H1 (cell line): ENCODE results near the gene GNAT2. TPM values are rescaled to one million over a fixed set of nuclear protein-coding genes. Genes with fewer than 3 reads are reported as not detected.

Experiments
- CTCF ChIA-PET: fragments of 300-600 bp; sonication (Branson Sonifier 250); formaldehyde crosslinking; loops from one replicate; lab custom pipeline; 2021; ENCODE audit not compliant: partially characterized antibody; lab: Charles Lee
- POLR2A ChIA-PET: fragments of 300-600 bp; sonication (Branson Sonifier 250); formaldehyde crosslinking; loops from one replicate; lab custom pipeline; 2021; ENCODE audit warnings: inconsistent platforms; ENCODE audit not compliant: partially characterized antibody; lab: Charles Lee
- DNase-seq, 2 experiments: peaks; one replicate each; pipeline versions ENCODE4 v3.0.0 to v3.0.0-alpha.2; 2010 to 2022; ENCODE audit warnings: low spot score in 2 of 2, low read depth in 1 of 2, mixed read lengths in 1 of 2
- FAIRE-seq: peaks from 2 replicates; lab custom pipeline; 2011; peaks lifted over from hg19 to GRCh38; lab: Jason Lieb, UNC
- H2AFZ ChIP-seq: 2 replicates; pipeline ENCODE4 v1.8.1; 2012; ENCODE audit warnings: low read length, inconsistent platforms
- H2AK5ac ChIP-seq: 2 replicates; pipeline ENCODE4 v1.6.1; 2013; ENCODE audit warnings: low read depth, low read length
- H2BK120ac ChIP-seq: replicated peaks from 2 replicates; pipeline ENCODE3; 2013; ENCODE audit warnings: low read depth, low read length, inconsistent platforms
- H2BK12ac ChIP-seq: 2 replicates; pipeline ENCODE4 v1.6.1; 2013; ENCODE audit warnings: low read depth, low read length
- H2BK15ac ChIP-seq: 2 replicates; pipeline ENCODE4 v1.6.1; 2013; ENCODE audit warnings: low read length
- H2BK20ac ChIP-seq: 2 replicates; pipeline ENCODE4 v1.6.1; 2013; ENCODE audit warnings: low read length
- H2BK5ac ChIP-seq: 2 replicates; pipeline ENCODE4 v1.6.1; 2013; ENCODE audit warnings: low read depth, low read length
- H3K14ac ChIP-seq: 2 replicates; pipeline ENCODE4 v1.6.1; 2013; ENCODE audit warnings: inconsistent platforms; ENCODE audit not compliant: insufficient read length
- H3K18ac ChIP-seq: 2 replicates; pipeline ENCODE4 v1.6.1; 2013; ENCODE audit warnings: low read length; ENCODE audit errors: extremely low read depth
- H3K23ac ChIP-seq: 2 replicates; pipeline ENCODE4 v1.6.1; 2013; ENCODE audit warnings: inconsistent platforms; ENCODE audit not compliant: insufficient read length
- H3K23me2 ChIP-seq: 2 replicates; pipeline ENCODE4 v1.6.1; 2013; ENCODE audit warnings: low read depth, low read length
- H3K27ac ChIP-seq: 2 replicates; pipeline ENCODE4 v1.6.1; 2011; ENCODE audit warnings: low read depth, low read length, inconsistent platforms
- H3K27me3 ChIP-seq, 4 experiments: replicated peaks in 1 of 4; 1 replicate in 1 of 4; 2 replicates in 3 of 4; pipeline versions ENCODE4 v1.6.1 to v1.8.1; 2011 to 2013; ENCODE audit warnings: low read length in 3 of 4, mild to moderate bottlenecking in 3 of 4, inconsistent platforms in 2 of 4, mixed read lengths in 2 of 4, moderate library complexity in 1 of 4; ENCODE audit not compliant: control insufficient read depth in 3 of 4, insufficient read depth in 3 of 4; ENCODE audit errors: extremely low read depth in 1 of 4
- H3K36me3 ChIP-seq, 4 experiments: 2 replicates each; pipeline versions ENCODE4 v1.6.1 to v1.8.1; 2011 to 2013; ENCODE audit warnings: mild to moderate bottlenecking in 4 of 4, low read length in 3 of 4, moderate library complexity in 2 of 4, control low read depth in 1 of 4, inconsistent platforms in 1 of 4; ENCODE audit not compliant: insufficient read depth in 4 of 4, control insufficient read depth in 2 of 4
- H3K4ac ChIP-seq: replicated peaks from 2 replicates; pipeline ENCODE3; 2013; ENCODE audit warnings: low read length, low read depth, mixed read lengths, inconsistent platforms; ENCODE audit not compliant: insufficient read length
- H3K4me1 ChIP-seq, 4 experiments: replicated peaks in 1 of 4; 1 replicate in 1 of 4; 2 replicates in 3 of 4; pipeline versions ENCODE4 v1.6.1 to v1.8.1; 2011 to 2013; ENCODE audit warnings: low read length in 3 of 4, inconsistent platforms in 2 of 4, mixed read lengths in 1 of 4; ENCODE audit not compliant: insufficient read depth in 4 of 4, control insufficient read depth in 3 of 4
- H3K4me2 ChIP-seq, 2 experiments: 2 replicates each; pipeline versions ENCODE4 v1.6.1 to v1.8.1; 2011 to 2013; ENCODE audit warnings: low read depth in 2 of 2, low read length in 2 of 2, control low read depth in 1 of 2, inconsistent platforms in 1 of 2, mild to moderate bottlenecking in 1 of 2; ENCODE audit not compliant: insufficient read depth in 1 of 2
- H3K4me3 ChIP-seq, 4 experiments: fragments of 200-600, 300-600 bp in 1 of 4; sonication (generic), shearing (Covaris generic), sonication (Bioruptor Twin) in 1 of 4; 2 replicates each; pipeline versions ENCODE4 v1.5.1 to v1.8.1; 2011 to 2016; ENCODE audit warnings: low read length in 4 of 4, low read depth in 3 of 4, control low read depth in 2 of 4, inconsistent platforms in 2 of 4, mild to moderate bottlenecking in 2 of 4, mixed read lengths in 1 of 4, moderate library complexity in 1 of 4; ENCODE audit not compliant: insufficient read depth in 2 of 4; ENCODE audit errors: extremely low read depth in 1 of 4
- H3K56ac ChIP-seq: replicated peaks from 2 replicates; pipeline ENCODE3; 2013; ENCODE audit warnings: low read depth, mild to moderate bottlenecking, mixed read lengths, low read length, inconsistent platforms; ENCODE audit not compliant: insufficient read length
- H3K79me1 ChIP-seq: 2 replicates; pipeline ENCODE4 v1.6.1; 2013; ENCODE audit warnings: low read depth, low read length, control low read depth
- H3K79me2 ChIP-seq, 2 experiments: 2 replicates each; pipeline versions ENCODE4 v1.6.1 to v1.8.1; 2012 to 2013; ENCODE audit warnings: low read length in 2 of 2, mild to moderate bottlenecking in 2 of 2, inconsistent platforms in 1 of 2; ENCODE audit not compliant: insufficient read depth in 2 of 2, control insufficient read depth in 1 of 2
- H3K9ac ChIP-seq, 4 experiments: replicated peaks in 1 of 4; 1 replicate in 1 of 4; 2 replicates in 3 of 4; pipeline versions ENCODE4 v1.6.1 to v1.8.1; 2011 to 2013; ENCODE audit warnings: low read depth in 3 of 4, low read length in 3 of 4, control low read depth in 2 of 4, mild to moderate bottlenecking in 2 of 4, moderate library complexity in 2 of 4, inconsistent platforms in 1 of 4; ENCODE audit errors: extremely low read depth in 1 of 4
- H3K9me3 ChIP-seq, 2 experiments: 2 replicates each; pipeline versions ENCODE4 v1.6.1 to v1.8.1; 2012 to 2013; ENCODE audit warnings: mild to moderate bottlenecking in 2 of 2, moderate library complexity in 2 of 2, control low read depth in 1 of 2, inconsistent platforms in 1 of 2, low read depth in 1 of 2, low read length in 1 of 2, mixed read lengths in 1 of 2; ENCODE audit not compliant: insufficient read depth in 2 of 2
- H4K20me1 ChIP-seq, 2 experiments: replicated peaks in 1 of 2; 2 replicates each; pipeline versions ENCODE3 to v1.8.1; 2011 to 2013; ENCODE audit warnings: inconsistent platforms in 2 of 2, low read length in 2 of 2, mild to moderate bottlenecking in 1 of 2; ENCODE audit not compliant: insufficient read depth in 2 of 2, control insufficient read depth in 1 of 2
- H4K5ac ChIP-seq: 2 replicates; pipeline ENCODE4 v1.6.1; 2013; ENCODE audit warnings: low read length, low read depth, mixed read lengths, inconsistent platforms; ENCODE audit not compliant: insufficient read length
- H4K8ac ChIP-seq: 2 replicates; pipeline ENCODE4 v1.8.0; 2013; ENCODE audit warnings: mild to moderate bottlenecking, moderate library complexity, low read length, inconsistent platforms; ENCODE audit not compliant: insufficient read depth; ENCODE audit errors: extremely low read depth
- H4K91ac ChIP-seq: replicated peaks from 2 replicates; pipeline ENCODE3; 2013; ENCODE audit warnings: low read length, mixed read lengths, inconsistent platforms; ENCODE audit not compliant: insufficient read length
- BRCA1 ChIP-seq: IDR thresholded peaks from 2 replicates; pipeline ENCODE4 v1.6.1; 2012; ENCODE audit warnings: low read depth, low read length, improper control_type of control experiment
- CBX8 ChIP-seq: fragments of 300-800, 300-1000 bp; sonication (generic); IDR thresholded peaks from 2 replicates; pipeline ENCODE4 v1.7.1; 2016; ENCODE audit warnings: low read depth, low read length, borderline replicate concordance
- KDM5A ChIP-seq: fragments of 200-600 bp; IDR thresholded peaks from 2 replicates; pipeline ENCODE4 v1.7.1; 2012; ENCODE audit warnings: mild to moderate bottlenecking, low read length, inconsistent platforms, mixed read lengths
- MAFK ChIP-seq: IDR thresholded peaks from 2 replicates; pipeline ENCODE4 v1.6.1; 2012; ENCODE audit warnings: low read depth, mild to moderate bottlenecking, improper control_type of control experiment, low read length
- SIX5 ChIP-seq: IDR thresholded peaks from 2 replicates; pipeline ENCODE4 v1.6.1; 2011; ENCODE audit warnings: mild to moderate bottlenecking, low read depth, low read length
- SP4 ChIP-seq: IDR thresholded peaks from 2 replicates; pipeline ENCODE4 v1.6.1; 2012; ENCODE audit warnings: low read length, inconsistent platforms
- WGBS, 2 experiments: shearing (Covaris generic) in 1 of 2; methylation state at CpG; one replicate each; pipeline versions ENCODE4 v1.1.6 to v1.1.7; 2013 to 2015; ENCODE audit warnings: low lambda C conversion rate in 2 of 2, mixed read lengths in 2 of 2, inconsistent platforms in 1 of 2, low coverage in 1 of 2, missing lambda C conversion rate in 1 of 2; ENCODE audit not compliant: insufficient replicate concordance in 2 of 2, insufficient coverage in 1 of 2, insufficient read length in 1 of 2; ENCODE audit errors: extremely low coverage in 1 of 2, missing lambda C conversion rate in 1 of 2; 5-methylcytosine and 5-hydroxymethylcytosine counted together
- polyA plus RNA-seq, 7 experiments: library from polyadenylated mRNA; depleted of rRNA in 3 of 7; stranded (reverse) in 5 of 7; unstranded in 2 of 7; fragments of >200 nt in 5 of 7; fragments of 200-250 nt in 2 of 7; gene quantifications; 1 replicate in 5 of 7; 2 replicates in 1 of 7; 4 replicates in 1 of 7; pipeline versions ENCODE4 v1.2.1 to v1.2.3, GENCODE V29; 2011 to 2013; ENCODE audit warnings: missing spikeins in 2 of 7, mixed read lengths in 2 of 7
- total RNA-seq: library from RNA; stranded (reverse); fragmentation: NEBNext Ultra II Directional; extraction: Animal tissue kit (Norgen Biotek cat#: 25700); gene quantifications from 2 replicates; pipeline ENCODE4 v1.2.1, GENCODE V29; 2021
- TF ChIP-seq, protein P1 (sequence below): IDR thresholded peaks from 2 replicates; pipeline ENCODE4 v1.6.1; 2012; ENCODE audit warnings: inconsistent platforms
- TF ChIP-seq, protein P2 (sequence below), 3 experiments: IDR thresholded peaks; 1 replicate in 2 of 3; 2 replicates in 1 of 3; pipeline versions ENCODE4 v1.5.1 to v1.6.1; 2011; ENCODE audit warnings: low read length in 3 of 3, mild to moderate bottlenecking in 3 of 3, inconsistent platforms in 2 of 3, low read depth in 1 of 3, moderate library complexity in 1 of 3; ENCODE audit not compliant: insufficient read depth in 1 of 3; ENCODE audit errors: control extremely low read depth in 1 of 3

The GNAT2 gene
- total and polyA plus RNA-seq, 2 of the 8 experiments (the other 6 are each of a cell fraction or from before 2014, with no cell fraction given), result 0.05 TPM; not detected in 1

DNA sequence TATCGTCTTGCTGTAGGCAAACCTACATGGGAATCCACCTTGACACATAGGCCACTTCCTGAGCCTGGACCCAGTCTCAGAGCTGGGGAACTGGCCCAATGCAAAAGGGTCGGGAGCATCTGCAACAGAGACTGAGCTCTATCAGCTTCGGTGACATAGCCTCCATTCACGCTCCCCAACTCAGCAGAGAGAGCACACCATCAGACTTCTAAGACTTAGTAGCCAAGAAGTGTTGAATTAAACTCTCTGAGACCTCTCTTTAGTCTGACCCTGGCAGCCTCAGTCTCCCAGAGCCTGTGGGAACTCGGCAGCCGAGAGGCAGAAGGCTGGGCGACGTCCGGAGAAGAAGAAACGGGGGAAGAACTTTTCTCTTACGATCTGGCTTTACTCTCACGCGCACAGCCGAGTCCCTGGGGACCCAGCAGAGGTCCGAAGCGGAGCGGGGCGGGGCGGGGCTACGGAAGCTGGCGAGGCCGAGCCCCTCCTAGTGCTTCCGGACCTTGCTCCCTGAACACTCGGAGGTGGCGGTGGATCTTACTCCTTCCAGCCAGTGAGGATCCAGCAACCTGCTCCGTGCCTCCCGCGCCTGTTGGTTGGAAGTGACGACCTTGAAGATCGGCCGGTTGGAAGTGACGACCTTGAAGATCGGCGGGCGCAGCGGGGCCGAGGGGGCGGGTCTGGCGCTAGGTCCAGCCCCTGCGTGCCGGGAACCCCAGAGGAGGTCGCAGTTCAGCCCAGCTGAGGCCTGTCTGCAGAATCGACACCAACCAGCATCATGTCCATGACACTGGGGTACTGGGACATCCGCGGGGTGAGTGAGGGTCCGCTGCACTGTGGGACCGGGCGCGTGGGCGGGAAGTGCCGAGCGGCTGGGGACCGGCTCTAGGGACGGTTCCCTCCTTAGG, 36.5 kb upstream of the GNAT2 start, which contains the start of gene GSTM4:
GSTM4 (plus strand) TSS at position 485 of the 905 bp plus-strand sequence; CDS start at position 776, 291 bp downstream.
- FAIRE-seq (no peak), DNase-seq (peak; percentile 44 to 86)
- WGBS, 2 experiments, result 3% methylated on average over 54 of the region's 54 CpGs; no CpG with 5 or more reads in 1 of the 2 experiments
- Histone ChIP-seq H4K5ac (peak within 1 kb of the TSS; percentile 6), H3K23ac (no peak within 1 kb of the TSS), H2BK120ac (no peak within 1 kb of the TSS), H3K18ac (peak within 1 kb of the TSS; percentile 83), H2BK12ac (peak within 1 kb of the TSS; percentile 53; the same call in 1 of the 2 replicates), H4K20me1 (no peaks in the 10 kb centered on the region), H3K79me1 (no peaks in the 10 kb centered on the region), H2BK20ac (no peak within 1 kb of the TSS), H3K9me3 (no peaks in the 10 kb centered on the region), H3K4ac (no peak within 1 kb of the TSS), H4K8ac (peak within 1 kb of the TSS; percentile 81), H3K14ac (no peak within 1 kb of the TSS), H2BK15ac (0 out of 2 replicates have a peak within 1 kb of the TSS, but pooled peaks have one; percentile 36), H3K23me2 (peaks cover 9% of the 10 kb centered on the region), H3K27me3 (peaks cover 0 to 5% (median 4%) of the 10 kb centered on the region in 4 experiments; a peak in 6 of 7 replicates), H3K36me3 (no peaks in the 10 kb centered on the region), H3K56ac (peak within 1 kb of the TSS; percentile 86), H3K79me2 (no peaks in the 10 kb centered on the region), H2AFZ (peak within 1 kb of the TSS; percentile 75), H3K4me2 (peak within 1 kb of the TSS; percentile 74 to 79), H2BK5ac (peak within 1 kb of the TSS; percentile 91; the same call in 1 of the 2 replicates), H3K9ac (peak within 1 kb of the TSS in 3 of 4 experiments; percentile 41 to 68 (median 42); a peak in 5 of 7 replicates), H2AK5ac (no peak within 1 kb of the TSS), H3K4me3 (peak within 1 kb of the TSS; percentile 59 to 74 (median 66)), H3K4me1 (0 out of 7 replicates have a peak, but pooled peaks cover 0 to 3% (median 0%) of the 10 kb centered on the region in 4 experiments), H3K27ac (no peak within 1 kb of the TSS), H4K91ac (peak within 1 kb of the TSS; percentile 52)
- ChIA-PET CTCF (interaction anchor here (0.6 to 11.8 kb wide), 11 partner anchors 10 to 432 kb away, joined by 3 to 185 read pairs (median 4); partner anchors contain the start of gene GSTM1), POLR2A (interaction anchor here (0.7 to 1.6 kb wide), 6 partner anchors 11 to 84 kb away, joined by 3 to 5 read pairs (median 3); partner anchors contain the start of gene GSTM1)
- TF ChIP-seq SIX5, result no peak
- TF ChIP-seq SP4, result no peak
- no peak for TF ChIP-seq CBX8
- no peak for TF ChIP-seq BRCA1
- TF ChIP-seq, protein P1, sequence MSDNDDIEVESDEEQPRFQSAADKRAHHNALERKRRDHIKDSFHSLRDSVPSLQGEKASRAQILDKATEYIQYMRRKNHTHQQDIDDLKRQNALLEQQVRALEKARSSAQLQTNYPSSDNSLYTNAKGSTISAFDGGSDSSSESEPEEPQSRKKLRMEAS, result no peak; the same call in 1 of the 2 replicates
- TF ChIP-seq, protein P2, sequence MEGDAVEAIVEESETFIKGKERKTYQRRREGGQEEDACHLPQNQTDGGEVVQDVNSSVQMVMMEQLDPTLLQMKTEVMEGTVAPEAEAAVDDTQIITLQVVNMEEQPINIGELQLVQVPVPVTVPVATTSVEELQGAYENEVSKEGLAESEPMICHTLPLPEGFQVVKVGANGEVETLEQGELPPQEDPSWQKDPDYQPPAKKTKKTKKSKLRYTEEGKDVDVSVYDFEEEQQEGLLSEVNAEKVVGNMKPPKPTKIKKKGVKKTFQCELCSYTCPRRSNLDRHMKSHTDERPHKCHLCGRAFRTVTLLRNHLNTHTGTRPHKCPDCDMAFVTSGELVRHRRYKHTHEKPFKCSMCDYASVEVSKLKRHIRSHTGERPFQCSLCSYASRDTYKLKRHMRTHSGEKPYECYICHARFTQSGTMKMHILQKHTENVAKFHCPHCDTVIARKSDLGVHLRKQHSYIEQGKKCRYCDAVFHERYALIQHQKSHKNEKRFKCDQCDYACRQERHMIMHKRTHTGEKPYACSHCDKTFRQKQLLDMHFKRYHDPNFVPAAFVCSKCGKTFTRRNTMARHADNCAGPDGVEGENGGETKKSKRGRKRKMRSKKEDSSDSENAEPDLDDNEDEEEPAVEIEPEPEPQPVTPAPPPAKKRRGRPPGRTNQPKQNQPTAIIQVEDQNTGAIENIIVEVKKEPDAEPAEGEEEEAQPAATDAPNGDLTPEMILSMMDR (IDR thresholded peaks at IDR 0.05; ENCODE audit: control extremely low read depth in 1 of 3, insufficient read depth in 1 of 3, low read depth in 1 of 3, low read length in 3 of 3), result no peak; a peak in 1 of 4 replicates
- TF ChIP-seq MAFK, result no peak
- no peak for TF ChIP-seq KDM5A
